ENCODE data around the gene SLC10A1.

GRCh38 chr14:69811868-69812252 is 14.8 kb upstream of the SLC10A1 start:
- no peak for TF ChIP-seq POLR2A (IDR thresholded peaks at IDR 0.05)
- no peak for TF ChIP-seq CTCF (IDR thresholded peaks at IDR 0.05)
